HL-60 (cell line): ENCODE measurements around the gene PTPRN2.

Experiments
- DNase-seq, 2 experiments: peaks; one replicate each; pipeline ENCODE4 v3.0.0-alpha.2; 2010 to 2020; ENCODE audit warnings: low read depth in 1 of 2, low spot score in 1 of 2
- H3K27ac ChIP-seq: fragments of 250-450 bp; sonication (Bioruptor Pico); replicated peaks from 2 replicates; pipeline ENCODE4 v1.5.1; 2020; ENCODE audit warnings: mild to moderate bottlenecking, moderate library complexity
- H3K27me3 ChIP-seq: fragments of 250-450 bp; sonication (Bioruptor Pico); 2 replicates; pipeline ENCODE4 v1.5.1; 2021; ENCODE audit warnings: mild to moderate bottlenecking, moderate library complexity; ENCODE audit not compliant: insufficient read depth, poor library complexity, severe bottlenecking
- H3K4me3 ChIP-seq: replicated peaks from 2 replicates; pipeline ENCODE4 v1.5.1; 2011; ENCODE audit warnings: mild to moderate bottlenecking, control low read depth, low read length; ENCODE audit not compliant: insufficient read depth
- CTCF ChIP-seq: IDR thresholded peaks from one replicate; pipeline ENCODE4 v1.5.1; 2011; ENCODE audit warnings: low read length, control low read depth, inconsistent platforms; ENCODE audit not compliant: insufficient read depth
- GABPA ChIP-seq: IDR thresholded peaks from 2 replicates; pipeline ENCODE4 v1.6.1; 2012; ENCODE audit warnings: low read depth
- POLR2AphosphoS5 ChIP-seq: IDR thresholded peaks from 2 replicates; pipeline ENCODE4 v1.6.1; 2012; ENCODE audit warnings: low read depth
- REST ChIP-seq: IDR thresholded peaks from 2 replicates; pipeline ENCODE4 v1.6.1; 2012; ENCODE audit warnings: low read depth; ENCODE audit not compliant: insufficient replicate concordance
- SPI1 ChIP-seq: IDR thresholded peaks from 2 replicates; pipeline ENCODE4 v1.6.1; 2012; ENCODE audit warnings: low read depth, mild to moderate bottlenecking, borderline replicate concordance

PTPRN2 gene

GRCh38 chr7:157522189-157522588 lies 1065.4 kb downstream of the PTPRN2 start:
- peaks cover 3% of the 10 kb centered on the region for H3K27me3 ChIP-seq
- TF ChIP-seq POLR2AphosphoS5: no peak
- TF ChIP-seq GABPA: no peak
- TF ChIP-seq REST: no peak
- no peak for TF ChIP-seq SPI1
- no peak for TF ChIP-seq CTCF
- no peak overlapping the region for H3K27ac ChIP-seq
- DNase-seq: no peak
- H3K4me3 ChIP-seq: no peak overlapping the region

- no peak for TF ChIP-seq REST
- TF ChIP-seq POLR2AphosphoS5: no peak
- TF ChIP-seq GABPA: no peak
- TF ChIP-seq SPI1: no peak
- H3K27ac ChIP-seq: no peak overlapping the region
- H3K27me3 ChIP-seq: peaks cover 3% of the 10 kb centered on the region
- H3K4me3 ChIP-seq: no peak overlapping the region
- DNase-seq: no peak
Observed at GRCh38 chr7:157521752-157522151, 1065.9 kb downstream of the PTPRN2 start.

GRCh38 chr7:157521061-157521731 lies 1066.4 kb downstream of the PTPRN2 start:
- H3K27me3 ChIP-seq: peaks cover 3% of the 10 kb centered on the region
- DNase-seq: no peak
- TF ChIP-seq REST: no peak
- no peak for TF ChIP-seq SPI1
- no peak for TF ChIP-seq CTCF
- TF ChIP-seq POLR2AphosphoS5: no peak
- TF ChIP-seq GABPA: no peak
- no peak overlapping the region for H3K4me3 ChIP-seq
- H3K27ac ChIP-seq: no peak overlapping the region
